ENCODE data around the gene INAFM1. TPM values are rescaled to one million over a fixed set of nuclear protein-coding genes. Genes with fewer than 3 reads are reported as not detected.
A peak's percentile ranks its signal among the peaks of the same experiment; 100 is the strongest.

Gene INAFM1
- total RNA-seq, 1 experiment from 2014 or later: 8.1 TPM

- TF ChIP-seq ZNF532 (CRISPR knock-in tag; IDR thresholded peaks at IDR 0.05; ENCODE audit: borderline replicate concordance) (no peak), ATF6 (CRISPR knock-in tag; IDR thresholded peaks at IDR 0.05) (no peak), ZMAT4 (CRISPR knock-in tag; IDR thresholded peaks at IDR 0.05) (peak; percentile 74; the same call in 1 of the 2 replicates), CREB1 (CRISPR knock-in tag; IDR thresholded peaks at IDR 0.05) (no peak), RORB (CRISPR knock-in tag; IDR thresholded peaks at IDR 0.05) (peak; percentile 90; the same call in 1 of the 2 replicates), FOXJ3 (CRISPR knock-in tag; IDR thresholded peaks at IDR 0.05; ENCODE audit: borderline replicate concordance) (no peak), ZNF281 (CRISPR knock-in tag; IDR thresholded peaks at IDR 0.05) (no peak), OVOL2 (CRISPR knock-in tag; IDR thresholded peaks at IDR 0.05; ENCODE audit: borderline replicate concordance) (peak; percentile 89; the same call in 1 of the 2 replicates), GTF2I (CRISPR knock-in tag; conservative IDR thresholded peaks at IDR 0.05) (no peak), MYBL2 (CRISPR knock-in tag; IDR thresholded peaks at IDR 0.05) (no peak), E2F4 (CRISPR knock-in tag; IDR thresholded peaks at IDR 0.05; ENCODE audit: borderline replicate concordance, low read depth) (peak; percentile 63; the same call in 1 of the 2 replicates), ZBTB43 (CRISPR knock-in tag; IDR thresholded peaks at IDR 0.05) (no peak), ARID4B (CRISPR knock-in tag; IDR thresholded peaks at IDR 0.05; ENCODE audit: borderline replicate concordance) (no peak; the same call in 1 of the 2 replicates), ZNF416 (CRISPR knock-in tag; IDR thresholded peaks at IDR 0.05) (peak; percentile 93; the same call in 1 of the 2 replicates), ELF4 (CRISPR knock-in tag; IDR thresholded peaks at IDR 0.05; ENCODE audit: low read depth) (peak; percentile 65; the same call in 1 of the 2 replicates), E2F1 (CRISPR knock-in tag; IDR thresholded peaks at IDR 0.05) (0 out of 2 replicates have a peak, but pooled peaks have one; percentile 34), E2F5 (CRISPR knock-in tag; IDR thresholded peaks at IDR 0.05) (0 out of 2 replicates have a peak, but pooled peaks have one; percentile 25), ZNF671 (CRISPR knock-in tag; IDR thresholded peaks at IDR 0.05) (0 out of 2 replicates have a peak, but pooled peaks have one; percentile 66)
Measured at GRCh38 chr19:47225746-47226425, 48.8 kb upstream of the INAFM1 start (continued).

All from WTC11 (cell line).